Activated CD4-positive, alpha-beta T cell treated with anti-CD3 and anti-CD28 coated beads, Interleukin-2, amount 50 U/mL, for 16 hours (primary cell): Measurements from ENCODE around the gene IPO13.

ENCODE experiments used
- DNase-seq: peaks from one replicate; pipeline ENCODE4 v3.0.0-alpha.2; 2020

IPO13 gene

DNA sequence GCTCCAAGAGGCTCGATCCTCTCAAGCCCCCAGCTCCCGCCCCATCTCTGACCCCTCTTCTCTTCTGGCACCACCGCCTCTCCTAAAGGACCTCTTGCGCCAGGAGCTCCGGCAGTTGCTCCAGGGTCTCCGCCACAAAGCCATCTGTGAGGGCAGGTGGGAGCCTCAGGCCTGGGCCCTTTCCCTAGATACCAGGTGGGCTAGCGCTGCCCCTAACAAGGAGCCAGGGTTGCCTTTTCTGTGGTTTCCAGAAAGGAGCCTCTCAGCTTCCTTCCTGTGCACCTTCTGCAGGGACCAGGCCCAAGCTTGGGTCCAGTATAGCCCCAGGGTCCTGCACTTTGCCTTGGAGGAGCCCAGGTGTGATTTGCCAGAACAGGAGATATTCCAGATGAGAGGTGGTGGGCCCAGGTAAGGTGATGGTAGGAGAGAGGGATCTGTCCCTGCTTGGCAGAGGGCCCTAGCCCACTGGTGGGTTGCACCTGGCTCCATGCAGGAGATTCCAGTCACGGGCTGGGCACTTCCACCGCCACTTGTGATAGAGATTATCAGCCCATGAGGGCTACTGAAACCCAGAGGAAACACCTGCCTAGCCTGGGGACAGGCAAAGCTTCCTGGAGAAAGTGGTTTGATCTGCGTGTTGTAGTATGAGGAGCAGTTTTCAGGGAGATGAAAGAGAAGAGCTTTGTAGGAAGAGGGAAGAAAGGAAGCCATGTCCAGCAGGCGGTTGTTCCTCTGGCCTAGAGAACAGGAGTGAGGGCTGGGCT is 45.7 kb downstream of the IPO13 start:
- no peak for DNase-seq

DNA sequence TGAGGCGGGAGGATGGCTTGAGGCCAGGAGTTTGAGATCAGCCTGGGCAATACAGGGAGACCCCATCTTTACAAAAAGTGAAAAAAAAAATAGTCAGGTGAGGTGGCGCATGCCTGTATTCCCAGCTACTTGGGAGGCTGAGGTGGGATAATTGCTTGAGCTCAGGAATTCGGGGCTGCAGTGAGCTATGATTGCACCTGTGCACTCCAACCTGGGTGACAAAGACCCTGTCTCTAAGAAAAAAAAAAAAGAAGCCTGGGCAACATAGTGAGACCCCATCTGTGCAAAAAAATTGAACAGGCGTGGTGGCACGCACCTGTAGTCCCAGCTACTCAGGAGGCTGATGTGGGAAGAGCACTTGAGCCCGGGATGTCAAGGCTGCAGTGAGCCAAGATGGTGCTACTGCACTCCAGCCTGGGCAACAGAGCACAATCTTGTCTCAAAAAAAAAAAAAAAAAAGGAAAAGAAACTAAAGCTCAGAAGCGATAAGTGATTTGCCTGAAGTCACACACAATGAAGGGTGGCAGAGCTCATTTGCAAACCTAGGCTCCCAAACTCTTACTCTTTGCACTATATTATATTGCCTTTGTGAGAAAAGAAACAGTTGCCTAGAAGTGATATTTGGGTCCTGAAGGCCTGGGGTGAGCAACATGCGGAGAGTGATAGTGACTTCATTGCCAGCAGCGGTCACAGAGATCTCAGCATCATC is 46.6 kb downstream of the IPO13 start:
- no peak for DNase-seq

DNA sequence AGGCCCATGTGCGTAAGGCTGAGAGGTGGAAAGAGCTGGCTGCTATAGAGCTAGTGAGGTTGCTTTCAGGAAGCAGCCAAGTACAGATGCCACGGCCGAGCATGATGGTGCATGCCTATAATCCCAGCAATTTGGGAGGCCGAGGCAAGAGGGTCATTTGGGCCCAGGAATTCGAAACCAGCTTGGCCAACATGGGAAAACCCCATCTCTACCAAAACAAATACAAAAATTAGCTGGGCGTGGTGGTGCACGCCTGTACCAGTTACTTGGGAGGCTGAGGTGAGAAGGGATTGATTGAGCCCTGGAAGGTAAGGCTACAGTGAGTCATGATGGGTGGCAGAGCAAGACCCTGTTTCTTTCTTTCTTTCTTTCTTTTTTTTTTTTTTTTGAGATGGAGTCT is 47.3 kb downstream of the IPO13 start:
- DNase-seq: no peak

DNA sequence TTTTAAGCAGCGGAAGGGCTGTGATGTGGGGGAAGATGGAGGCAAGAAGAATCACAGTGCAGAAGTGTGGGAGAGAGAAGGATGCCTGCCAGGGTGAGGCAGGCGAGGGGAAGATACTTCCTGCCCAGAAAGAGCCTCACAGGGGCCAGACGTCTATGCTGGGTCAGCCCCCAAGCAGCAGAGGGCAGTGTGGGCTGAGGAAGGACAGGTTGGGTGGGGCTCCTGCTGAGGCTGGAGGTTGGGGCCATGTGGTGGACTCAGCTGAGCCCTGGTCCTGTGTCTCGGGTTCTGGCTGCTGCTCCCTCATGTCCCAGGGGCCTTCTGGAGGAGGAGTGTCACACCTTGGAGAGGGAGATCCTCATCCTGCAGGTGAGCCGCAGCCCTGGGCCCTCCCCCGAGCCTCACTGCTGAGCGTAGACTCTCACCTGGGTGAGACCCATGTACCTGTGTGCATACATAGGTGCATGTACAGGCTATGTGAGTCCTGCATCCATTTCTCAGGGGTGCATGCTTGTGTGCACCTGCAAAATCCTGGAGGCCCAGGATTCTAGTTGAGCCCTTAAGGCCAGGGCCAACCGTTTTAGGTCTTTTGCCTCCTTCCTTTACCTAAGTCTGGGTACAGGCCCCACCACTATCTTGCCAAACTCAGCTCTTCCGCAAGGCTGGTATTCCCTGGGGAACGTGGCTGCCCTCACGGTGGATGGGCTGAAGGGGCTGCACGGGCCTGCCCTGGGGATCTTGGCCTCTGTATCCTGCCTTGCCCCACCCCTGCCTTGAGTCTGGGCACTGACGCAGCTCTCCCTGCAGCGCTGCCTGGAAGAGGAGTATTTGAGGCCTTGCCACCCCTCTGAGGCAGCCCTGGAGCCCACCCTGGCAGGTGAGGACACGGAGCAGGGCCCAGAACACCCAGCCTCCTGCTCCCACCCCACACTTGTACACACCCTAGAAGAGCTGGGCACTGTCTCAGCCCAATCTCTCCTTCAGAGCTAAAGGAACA is 48.3 kb downstream of the IPO13 start:
- DNase-seq: no peak

DNA sequence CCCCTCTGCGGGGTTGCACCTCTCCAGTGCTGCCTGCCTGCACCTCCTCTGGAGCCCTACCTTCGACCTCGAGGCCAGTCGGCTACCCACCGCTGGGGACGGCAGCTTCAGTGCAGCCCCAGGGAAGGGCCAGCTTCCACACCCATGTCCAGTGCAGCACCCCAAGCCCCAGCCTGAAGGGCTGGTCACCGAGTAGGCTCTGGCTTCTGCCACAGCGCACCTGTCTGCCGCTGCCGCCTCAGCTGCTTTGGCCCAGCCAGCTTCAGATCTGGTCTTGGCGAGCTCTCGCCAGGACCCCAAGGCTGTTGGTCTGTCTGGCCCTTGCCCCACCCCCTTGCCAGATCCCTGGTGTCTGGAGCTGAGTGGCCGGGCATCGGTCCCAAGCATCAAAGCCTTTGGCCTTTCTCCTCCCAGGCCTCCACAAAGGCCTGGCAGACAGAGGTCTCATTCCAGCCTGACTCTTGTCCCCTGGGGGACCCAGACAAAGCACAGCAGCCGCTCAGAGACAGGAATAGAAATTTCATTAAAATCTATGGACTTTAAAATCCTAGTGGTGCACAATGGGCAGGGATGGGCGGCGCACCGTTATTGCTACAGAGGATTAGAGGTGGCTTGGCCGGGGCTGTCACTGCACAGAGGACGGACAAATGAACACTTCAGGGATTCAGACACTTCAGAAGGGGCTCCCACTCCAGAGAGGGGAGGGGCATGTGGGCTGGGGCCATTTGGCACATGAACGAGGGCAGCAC is 49.4 kb downstream of the IPO13 start:
- DNase-seq: no peak

DNA sequence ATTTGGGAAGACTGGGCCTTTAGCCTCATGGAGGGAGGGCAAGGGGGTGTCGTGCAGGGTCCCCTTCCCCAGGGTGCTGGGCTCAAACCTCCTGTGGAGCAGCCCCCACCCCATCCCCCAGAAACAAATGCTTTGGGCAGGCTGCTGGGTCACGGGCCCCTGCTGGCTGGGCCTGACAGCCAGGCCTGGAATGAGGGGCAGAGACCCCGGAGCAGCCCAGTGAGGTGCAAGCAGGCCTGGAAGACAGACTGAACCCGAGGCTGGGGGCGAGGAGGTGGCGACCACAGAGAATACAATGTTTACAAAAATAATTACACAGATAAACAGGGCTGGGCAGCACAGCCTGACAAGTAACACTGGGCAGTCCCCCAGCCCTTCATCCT is 50.0 kb downstream of the IPO13 start:
- no peak for DNase-seq

DNA sequence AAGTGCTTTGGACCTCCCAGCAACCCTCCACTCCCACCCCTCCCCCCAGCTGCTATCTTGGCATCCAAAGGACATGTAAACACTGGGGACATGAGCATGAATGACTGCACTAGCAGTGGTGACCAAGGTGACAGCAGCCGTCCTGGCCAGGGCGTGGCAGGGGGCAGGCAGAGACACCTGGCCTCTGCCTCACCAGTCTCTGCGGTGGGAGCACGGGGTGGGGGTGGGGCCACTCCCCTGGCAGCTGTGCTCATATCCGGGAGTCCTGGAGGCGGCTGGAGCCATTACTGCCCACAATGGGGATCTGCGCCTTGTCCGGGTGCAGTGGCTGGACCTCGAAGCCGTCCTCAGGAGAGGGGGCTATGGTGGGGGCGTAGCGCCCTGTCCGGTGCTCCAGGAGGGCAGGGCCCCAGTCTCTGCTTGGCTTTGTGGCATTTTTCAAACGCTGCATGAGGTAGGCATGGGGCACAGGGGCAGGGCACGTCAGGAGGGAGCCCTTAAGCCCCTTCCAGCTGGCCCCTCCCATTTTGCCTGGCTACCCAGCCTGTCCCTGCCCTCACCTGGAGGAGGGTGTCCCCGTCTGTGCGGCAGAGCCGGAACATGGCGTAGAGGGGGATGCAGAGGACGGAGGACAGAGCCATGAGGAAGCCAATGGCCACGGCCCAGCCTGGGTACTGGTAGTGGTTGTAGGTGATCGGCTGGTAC is 50.7 kb downstream of the IPO13 start:
- DNase-seq: no peak

DNA sequence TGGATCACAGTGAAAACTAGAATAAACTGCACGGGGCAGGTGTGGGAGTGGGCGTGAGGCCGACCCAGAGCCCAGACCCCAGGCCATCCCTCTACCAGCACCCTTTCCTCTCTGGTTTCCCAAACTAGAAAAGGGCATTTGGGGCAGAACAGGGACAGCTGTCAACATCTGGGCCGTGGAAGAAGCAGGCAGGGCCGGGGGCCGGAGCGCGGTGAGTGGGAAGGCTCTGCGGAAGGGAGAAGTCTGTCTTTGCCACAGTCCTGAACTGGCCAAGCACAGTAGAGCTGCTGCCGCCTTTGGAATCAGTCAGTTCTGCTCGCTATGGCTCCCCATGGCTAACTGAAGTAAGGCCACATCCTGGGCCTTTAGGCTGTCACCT is 51.2 kb downstream of the IPO13 start:
- DNase-seq: no peak

DNA sequence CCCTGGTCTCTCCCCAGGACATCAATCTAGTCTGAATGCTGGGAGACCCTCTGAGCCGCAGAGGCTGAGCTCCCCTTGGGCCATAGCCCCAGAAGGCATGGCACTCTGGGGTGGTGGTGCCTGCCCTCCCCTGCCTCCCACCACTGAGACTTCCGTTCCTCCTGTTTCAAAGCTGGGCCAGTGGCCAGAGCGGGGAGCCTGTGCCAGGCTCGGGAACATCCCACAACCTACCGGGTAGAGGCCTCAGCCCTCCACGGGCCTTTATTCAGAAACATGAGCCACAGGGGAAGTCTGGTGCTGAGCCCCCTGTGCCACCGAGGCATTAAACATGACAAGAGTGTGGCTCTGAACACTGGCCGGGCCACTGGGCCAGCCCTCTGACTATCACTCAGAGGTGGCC is 52.7 kb downstream of the IPO13 start:
- no peak for DNase-seq

DNA sequence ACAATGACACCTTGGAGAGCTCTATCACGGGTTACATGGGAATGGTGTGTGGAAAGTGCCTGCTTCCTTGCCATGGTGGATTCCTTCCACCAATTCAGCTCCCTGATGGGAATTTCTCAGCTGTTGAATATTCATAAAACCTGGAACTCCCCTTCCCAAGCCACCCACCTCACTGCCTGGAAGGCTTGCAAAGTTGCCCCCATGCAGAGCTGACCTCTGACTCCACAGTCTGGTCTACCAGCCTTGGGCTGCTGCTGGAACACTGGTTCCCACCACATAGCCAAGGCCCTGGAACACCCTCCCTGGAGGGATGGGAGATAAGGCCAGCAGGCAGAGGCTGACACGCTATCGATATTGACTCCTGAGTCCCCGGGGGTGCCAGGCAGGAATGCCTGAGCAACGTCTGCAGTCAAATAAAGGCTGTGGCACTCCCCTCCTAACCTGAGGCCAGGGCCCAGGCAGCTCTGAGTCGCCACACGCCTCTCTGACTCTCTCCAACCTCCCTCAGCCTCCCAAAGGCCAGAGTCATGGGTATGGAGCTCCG is 53.4 kb downstream of the IPO13 start:
- DNase-seq: no peak

DNA sequence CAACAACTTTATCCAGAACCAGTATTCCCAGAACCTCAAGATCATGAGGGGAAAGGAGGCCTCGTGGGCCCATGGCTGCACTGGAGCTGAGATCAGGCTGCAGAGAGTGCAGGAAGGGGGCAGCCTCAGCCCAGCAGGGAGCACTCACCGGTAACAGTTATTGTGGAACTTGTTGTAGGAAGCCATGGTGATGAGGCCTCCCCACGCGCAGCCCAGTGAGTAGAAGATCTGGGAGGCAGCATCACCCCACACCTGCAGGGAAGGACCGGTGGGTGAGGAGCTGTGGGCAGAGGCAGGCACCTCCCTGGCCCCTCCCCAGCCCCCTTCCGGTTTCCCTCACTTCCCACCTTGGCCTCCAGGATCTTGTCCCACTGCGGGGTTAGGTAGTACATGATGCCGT is 55.4 kb downstream of the IPO13 start:
- no peak for DNase-seq

DNA sequence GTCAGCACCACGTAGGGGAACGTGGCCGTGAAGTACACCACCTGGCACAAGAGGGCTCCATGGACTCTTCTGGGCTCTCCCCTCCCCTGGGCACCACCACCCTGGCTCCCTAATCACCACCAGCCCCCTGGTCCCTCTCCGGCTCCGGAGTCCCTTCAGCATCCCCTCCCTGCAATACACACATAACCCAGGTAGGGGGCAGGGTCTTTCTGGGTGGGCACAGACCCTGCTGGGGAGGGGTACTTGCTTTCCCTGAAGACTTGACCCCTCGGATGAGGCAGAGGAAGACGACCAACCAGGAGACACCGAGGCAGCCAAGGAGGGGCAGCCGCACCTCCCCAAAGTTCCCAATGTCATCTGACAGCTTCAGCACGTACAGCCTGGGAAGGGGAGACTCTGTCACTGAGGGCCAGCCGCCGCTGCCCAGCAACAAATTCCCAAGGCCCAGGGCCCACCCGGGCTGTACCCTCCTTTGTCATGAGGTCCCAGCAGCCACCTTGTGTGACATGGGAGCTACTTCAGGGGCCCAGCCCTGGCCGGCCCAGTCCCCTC is 55.9 kb downstream of the IPO13 start:
- no peak for DNase-seq

DNA sequence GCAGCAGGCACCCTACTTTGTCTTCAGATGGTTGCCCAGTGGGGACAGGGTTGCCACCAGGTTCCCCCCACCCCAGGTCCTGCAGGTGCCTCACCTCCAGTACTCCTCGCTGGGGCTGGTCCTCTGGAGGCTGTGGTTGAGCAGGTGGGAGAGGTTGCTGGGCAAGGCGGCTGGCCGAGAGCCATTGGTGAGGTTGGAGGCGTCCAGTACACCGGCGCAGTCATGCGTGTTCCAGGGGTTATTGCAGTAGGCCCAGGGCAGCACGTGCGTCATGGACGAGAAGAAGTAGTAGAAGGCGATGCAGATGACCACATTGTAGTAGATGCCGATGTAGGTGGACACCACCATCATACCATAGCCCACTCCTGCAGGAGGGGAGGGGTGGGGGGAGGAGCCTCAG is 61.5 kb downstream of the IPO13 start:
- no peak for DNase-seq

DNA sequence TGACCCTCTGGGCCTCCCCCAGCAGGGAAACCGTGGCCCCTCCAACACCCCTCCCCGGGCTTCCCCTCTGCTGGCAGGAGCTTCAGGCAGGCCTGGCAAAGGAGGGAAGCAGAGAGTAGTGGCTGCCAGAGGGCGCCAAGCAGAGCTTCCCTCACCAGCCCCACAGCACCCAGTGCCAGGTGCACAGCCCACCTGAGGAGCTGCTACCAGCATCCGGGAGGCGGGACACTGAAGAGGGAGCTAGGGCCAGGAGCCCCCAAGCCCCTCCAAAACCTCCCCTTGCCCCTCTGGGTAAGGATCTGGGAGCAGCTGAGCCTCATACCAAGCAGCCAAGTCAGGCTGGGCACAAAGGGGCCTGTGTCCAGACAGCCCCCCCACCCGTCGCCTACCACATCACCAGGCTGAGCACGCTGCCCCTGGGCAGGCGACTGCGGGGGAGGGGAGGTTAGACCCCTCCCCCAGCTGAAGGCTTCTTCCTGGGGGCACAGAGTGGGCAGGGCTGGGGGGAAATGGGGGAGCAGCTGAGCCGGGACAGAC is 64.3 kb downstream of the IPO13 start:
- no peak for DNase-seq

DNA sequence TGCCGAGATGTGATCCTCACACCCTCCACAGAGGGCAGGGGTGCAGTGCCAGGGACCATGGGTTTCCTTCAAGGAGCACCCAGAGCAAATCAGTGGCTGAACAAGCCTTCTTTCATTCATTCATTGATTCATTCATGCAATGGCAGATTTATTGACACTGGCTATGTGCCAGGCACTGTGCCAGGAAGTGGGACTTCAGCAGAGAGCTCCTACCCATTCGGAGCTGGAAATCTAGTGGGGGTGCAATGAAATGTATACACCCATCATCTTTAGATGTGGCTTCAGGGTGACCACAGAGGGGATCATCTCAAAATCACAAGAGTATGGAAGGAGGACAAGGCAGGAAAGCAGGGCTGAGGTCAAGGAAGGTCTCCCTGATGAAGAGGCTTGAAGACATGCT is 65.7 kb downstream of the IPO13 start:
- DNase-seq: no peak

DNA sequence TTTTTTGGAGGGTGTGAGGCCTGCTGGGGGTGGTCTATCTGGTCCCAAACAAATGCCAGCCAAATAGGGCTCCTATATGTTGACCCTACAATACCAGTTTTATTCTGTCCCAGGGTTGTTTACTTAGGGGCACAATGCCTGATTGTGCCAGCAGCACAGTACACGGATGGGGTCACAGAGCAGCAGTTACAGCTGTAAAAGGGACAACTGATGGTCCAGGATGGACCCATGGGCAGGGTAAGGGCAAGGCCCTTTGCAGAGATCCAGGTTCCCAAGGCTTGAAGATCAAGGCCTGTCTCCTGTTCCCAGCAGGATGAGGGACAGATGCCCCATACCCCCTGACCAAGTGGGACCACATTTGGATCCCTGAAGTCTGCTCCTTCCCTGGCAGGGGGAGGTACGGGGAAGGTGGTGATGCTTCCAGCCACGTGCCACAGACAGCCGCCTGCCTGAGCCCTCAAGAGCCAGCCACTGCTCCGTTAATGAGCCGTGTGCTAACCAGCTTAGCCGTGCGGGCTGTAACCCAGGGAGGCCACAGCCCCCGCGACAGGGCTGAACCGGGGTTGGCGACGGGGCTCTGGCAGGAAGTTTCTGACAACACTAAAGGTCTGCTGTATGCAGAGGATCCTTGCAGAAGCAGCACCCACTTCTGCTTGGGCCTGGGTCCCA is 66.3 kb downstream of the IPO13 start:
- DNase-seq: no peak

DNA sequence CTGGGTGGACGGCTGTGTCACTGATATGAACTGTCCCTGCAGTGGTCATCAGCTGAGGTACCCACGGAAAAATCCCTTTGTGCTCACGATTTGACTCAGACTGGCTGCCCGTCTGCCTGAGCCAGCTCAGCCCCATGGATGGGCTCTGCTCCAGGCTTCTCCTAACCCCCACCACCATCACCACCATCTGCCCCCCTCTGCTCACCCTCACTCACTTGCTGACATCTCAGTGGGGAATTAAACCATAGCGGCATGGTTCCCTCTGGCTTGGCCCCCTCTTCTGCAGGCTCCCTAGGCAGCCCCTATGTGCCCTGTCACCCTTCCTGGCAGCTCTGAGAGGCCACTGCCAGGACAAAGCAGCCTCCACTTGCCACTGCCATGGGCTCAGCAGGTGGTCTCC is 67.2 kb downstream of the IPO13 start:
- no peak for DNase-seq

DNA sequence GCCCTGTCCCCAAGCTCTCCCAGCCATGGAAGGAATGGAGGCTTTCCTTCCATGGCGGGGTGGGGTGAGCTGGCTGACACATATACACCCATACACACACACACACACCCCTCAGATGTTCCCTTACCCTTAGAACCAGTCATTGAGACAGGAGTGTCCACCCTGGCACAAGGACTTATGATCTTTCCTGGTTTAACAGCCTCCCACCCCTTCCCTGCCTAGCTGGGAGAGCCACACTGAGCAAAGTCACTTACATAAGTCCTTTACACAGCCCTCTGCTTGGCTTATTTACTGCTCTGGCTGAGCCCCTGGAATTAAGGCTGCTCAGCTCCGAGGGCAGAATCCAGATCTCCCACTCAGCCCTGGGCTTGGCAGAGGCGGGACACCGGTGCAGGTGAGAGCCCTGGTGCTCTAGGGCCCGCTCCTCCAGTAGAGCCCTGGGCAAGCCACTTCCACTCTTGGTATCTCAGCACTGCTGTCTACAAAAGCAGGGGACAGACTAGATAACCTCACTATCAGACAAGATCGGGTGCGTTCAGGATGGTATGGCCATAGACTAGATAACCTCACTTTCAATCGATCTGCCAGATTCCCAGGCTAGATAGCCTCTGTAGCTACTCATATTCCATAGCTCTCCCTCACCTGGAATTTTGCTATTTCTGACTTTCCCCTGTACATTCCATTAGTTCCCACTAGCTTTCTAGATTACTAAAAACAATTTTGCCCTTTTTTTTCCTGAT is 67.8 kb downstream of the IPO13 start:
- DNase-seq: no peak

DNA sequence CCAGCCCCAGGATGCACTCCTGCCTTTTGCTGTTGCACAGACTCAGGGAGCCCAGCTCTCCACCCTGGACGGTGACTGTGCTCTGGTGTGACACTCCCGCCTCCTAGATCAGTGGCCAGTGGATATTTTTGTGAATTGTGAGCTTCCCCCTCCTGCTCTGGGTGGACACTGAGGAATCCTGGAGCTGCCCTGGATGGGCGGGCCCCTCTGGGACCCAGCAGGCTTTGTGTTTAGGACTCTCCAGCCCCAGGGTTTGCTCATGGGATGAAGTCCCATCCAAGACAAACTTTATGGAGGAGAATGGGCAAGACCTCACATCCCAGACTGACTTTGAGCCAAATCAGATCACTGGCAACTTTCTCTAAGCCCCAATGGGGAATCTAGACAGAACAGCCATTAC is 68.5 kb downstream of the IPO13 start:
- DNase-seq: no peak
